CD4-positive, alpha-beta T cell (primary cell): ENCODE data around the gene NEK1. TPM values are rescaled to one million over a fixed set of nuclear protein-coding genes. Genes with fewer than 3 reads are reported as not detected.
A peak's percentile ranks its signal among the peaks of the same experiment; 100 is the strongest.

Experiments
- ATAC-seq: fragments of 200-7000 bp; cut with Tn5 transposase; one replicate; pipeline ENCODE4 v1.10.0; 2022; ENCODE audit warnings: mild to moderate bottlenecking; ENCODE audit not compliant: poor library complexity
- CTCF ChIA-PET: fragments of 350-600 bp; sonication (Branson Sonifier 250); formaldehyde crosslinking; loops from one replicate; lab custom pipeline; 2021; ENCODE audit warnings: antibody characterized with exemption, inconsistent platforms; lab: Charles Lee
- POLR2A ChIA-PET: fragments of 350-600 bp; sonication (Branson Sonifier 250); formaldehyde crosslinking; loops from one replicate; lab custom pipeline; 2021; ENCODE audit warnings: antibody characterized with exemption, inconsistent platforms; lab: Charles Lee
- DNase-seq, 14 experiments: peaks; one replicate each; pipeline ENCODE4 v3.0.0-alpha.2; 2013 to 2020; ENCODE audit warnings: mixed read lengths in 2 of 14
- H3K27ac ChIP-seq, 2 donors: one replicate each; pipeline versions ENCODE4 v1.5.1 to v1.7.0; 2013; ENCODE audit warnings: low read length in 2 of 2, low read depth in 1 of 2, mild to moderate bottlenecking in 1 of 2
- H3K27me3 ChIP-seq, 2 experiments: 1 replicate in 1 of 2; 2 replicates in 1 of 2; pipeline versions ENCODE4 v1.6.1 to v1.7.0; 2013; ENCODE audit warnings: low read length in 2 of 2, control low read depth in 1 of 2, mild to moderate bottlenecking in 1 of 2, moderate library complexity in 1 of 2; ENCODE audit not compliant: insufficient read depth in 2 of 2, control insufficient read depth in 1 of 2
- H3K36me3 ChIP-seq: one replicate; pipeline ENCODE4 v1.6.1; 2013; ENCODE audit warnings: low read length, control low read depth; ENCODE audit not compliant: insufficient read depth
- H3K4me1 ChIP-seq: one replicate; pipeline ENCODE4 v1.6.1; 2013; ENCODE audit warnings: low read length, control low read depth; ENCODE audit not compliant: insufficient read depth
- H3K4me3 ChIP-seq: one replicate; pipeline ENCODE4 v1.5.1; 2013; ENCODE audit warnings: mild to moderate bottlenecking, low read length, moderate library complexity
- H3K9me3 ChIP-seq, 2 experiments: 1 replicate in 1 of 2; 2 replicates in 1 of 2; pipeline versions ENCODE4 v1.6.1 to v1.7.0; 2013; ENCODE audit warnings: low read length in 2 of 2, mild to moderate bottlenecking in 2 of 2, control low read depth in 1 of 2, moderate library complexity in 1 of 2; ENCODE audit not compliant: control insufficient read depth in 1 of 2, insufficient read depth in 1 of 2
- H3K27ac Mint-ChIP-seq: one replicate; pipeline ENCODE4 v1.8.0; 2020; ENCODE audit warnings: mixed read lengths
- H3K27me3 Mint-ChIP-seq: one replicate; pipeline ENCODE4 v1.8.0; 2021; ENCODE audit warnings: mixed read lengths
- H3K36me3 Mint-ChIP-seq: one replicate; pipeline ENCODE4 v1.8.0; 2021; ENCODE audit warnings: low read depth, mixed read lengths
- H3K4me1 Mint-ChIP-seq: one replicate; pipeline ENCODE4 v1.8.0; 2021; ENCODE audit warnings: low read depth, mixed read lengths
- H3K4me3 Mint-ChIP-seq: one replicate; pipeline ENCODE4 v1.8.0; 2020; ENCODE audit warnings: mild to moderate bottlenecking, mixed read lengths
- H3K9me3 Mint-ChIP-seq: one replicate; pipeline ENCODE4 v1.8.0; 2020; ENCODE audit warnings: mixed read lengths
- intact Hi-C, 2 experiments: fragments of 100-400 bp; cut with DNase I in 1 of 2; cut with micrococcal nuclease in 1 of 2; formaldehyde crosslinking; loops; one replicate each; pipeline versions ENCODE4 v1.15.1 to v1.9.0; 2023 to 2025; cut with DNase I, micrococcal nuclease
- total RNA-seq, 174 experiments: library from RNA in 2 of 174; stranded (reverse) in 2 of 174; gene quantifications; one replicate each; pipeline ENCODE4 v1.2.3 and lab custom pipeline; 2021 to 2026
- TF ChIP-seq, protein P1 (sequence below): fragments of 200-600 bp; IDR thresholded peaks from one replicate; pipeline ENCODE4 v1.8.0; 2022; ENCODE audit warnings: antibody characterized with exemption, mild to moderate bottlenecking

NEK1 gene
- total RNA-seq, 2 experiments from 2014 or later = 9.5 to 10.2 TPM

DNA sequence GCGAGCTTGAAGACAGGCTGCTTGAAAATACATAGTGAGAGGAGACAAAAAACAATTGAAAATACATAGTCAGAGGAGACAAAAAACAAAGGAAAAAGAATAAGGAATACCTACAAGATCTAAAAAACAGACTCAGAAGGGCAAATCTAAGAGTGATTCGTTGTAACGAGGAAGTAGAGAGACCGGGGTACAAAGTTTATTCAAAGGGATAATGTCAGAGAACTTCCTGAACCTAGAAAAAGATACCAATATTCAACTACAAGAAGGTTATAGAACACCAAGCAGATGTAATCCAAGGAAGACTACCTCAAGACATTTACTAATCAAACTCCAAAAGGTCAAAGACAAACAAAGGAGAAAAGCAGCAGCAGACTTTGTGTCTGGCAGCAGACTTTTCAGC lies 165.6 kb downstream of the NEK1 start:
- H3K27ac ChIP-seq = no peak overlapping the region
- no peaks in the 10 kb centered on the region for H3K4me1 ChIP-seq
- ChIA-PET POLR2A (no interaction called here), CTCF (no interaction called here)
- no peak overlapping the region for H3K27ac Mint-ChIP-seq
- H3K4me1 Mint-ChIP-seq = no peaks in the 10 kb centered on the region
- H3K36me3 ChIP-seq = no peaks in the 10 kb centered on the region
- peaks cover 16 to 33% of the 10 kb centered on the region in 2 experiments for H3K9me3 ChIP-seq
- peaks cover 96% of the 10 kb centered on the region for H3K36me3 Mint-ChIP-seq
- peaks cover 33% of the 10 kb centered on the region for H3K9me3 Mint-ChIP-seq
- no peaks in the 10 kb centered on the region for H3K27me3 ChIP-seq
- intact Hi-C loops = no loop called here
- H3K27me3 Mint-ChIP-seq = no peaks in the 10 kb centered on the region
- ATAC-seq = no peak
- DNase-seq = no peak
- no peak overlapping the region for H3K4me3 Mint-ChIP-seq
- no peak overlapping the region for H3K4me3 ChIP-seq
- TF ChIP-seq, protein P1, sequence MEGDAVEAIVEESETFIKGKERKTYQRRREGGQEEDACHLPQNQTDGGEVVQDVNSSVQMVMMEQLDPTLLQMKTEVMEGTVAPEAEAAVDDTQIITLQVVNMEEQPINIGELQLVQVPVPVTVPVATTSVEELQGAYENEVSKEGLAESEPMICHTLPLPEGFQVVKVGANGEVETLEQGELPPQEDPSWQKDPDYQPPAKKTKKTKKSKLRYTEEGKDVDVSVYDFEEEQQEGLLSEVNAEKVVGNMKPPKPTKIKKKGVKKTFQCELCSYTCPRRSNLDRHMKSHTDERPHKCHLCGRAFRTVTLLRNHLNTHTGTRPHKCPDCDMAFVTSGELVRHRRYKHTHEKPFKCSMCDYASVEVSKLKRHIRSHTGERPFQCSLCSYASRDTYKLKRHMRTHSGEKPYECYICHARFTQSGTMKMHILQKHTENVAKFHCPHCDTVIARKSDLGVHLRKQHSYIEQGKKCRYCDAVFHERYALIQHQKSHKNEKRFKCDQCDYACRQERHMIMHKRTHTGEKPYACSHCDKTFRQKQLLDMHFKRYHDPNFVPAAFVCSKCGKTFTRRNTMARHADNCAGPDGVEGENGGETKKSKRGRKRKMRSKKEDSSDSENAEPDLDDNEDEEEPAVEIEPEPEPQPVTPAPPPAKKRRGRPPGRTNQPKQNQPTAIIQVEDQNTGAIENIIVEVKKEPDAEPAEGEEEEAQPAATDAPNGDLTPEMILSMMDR = no peak

DNA sequence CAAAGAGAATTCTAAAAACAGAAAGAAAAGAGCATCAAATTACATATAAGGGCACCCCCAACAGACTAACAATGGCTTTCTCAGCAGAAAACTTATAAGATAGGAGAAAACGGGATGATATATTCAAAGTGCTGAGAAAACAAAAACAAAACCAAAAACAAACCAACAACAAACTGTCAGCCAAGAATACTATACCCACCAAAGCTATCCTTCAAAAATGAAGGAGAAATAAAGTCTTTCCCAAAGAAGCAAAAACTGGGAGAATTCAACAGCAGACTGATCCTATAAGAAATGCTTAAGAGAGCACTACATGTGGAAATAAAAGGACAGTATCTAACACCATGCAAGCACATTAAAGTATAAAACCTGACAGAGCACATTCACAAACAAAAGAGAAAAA lies 168.6 kb downstream of the NEK1 start:
- ChIA-PET POLR2A (no interaction called here), CTCF (no interaction called here)
- Histone ChIP-seq H3K4me1 (peaks cover 7% of the 10 kb centered on the region), H3K27me3 (no peaks in the 10 kb centered on the region), H3K36me3 (no peaks in the 10 kb centered on the region), H3K9me3 (peaks cover 17 to 33% of the 10 kb centered on the region in 2 experiments), H3K4me3 (no peak overlapping the region), H3K27ac (no peak overlapping the region)
- Mint-ChIP-seq H3K4me1 (no peaks in the 10 kb centered on the region), H3K4me3 (no peak overlapping the region), H3K27ac (no peak overlapping the region), H3K36me3 (peaks cover 74% of the 10 kb centered on the region), H3K9me3 (peaks cover 29% of the 10 kb centered on the region), H3K27me3 (no peaks in the 10 kb centered on the region)
- TF ChIP-seq, protein P1 = no peak
- DNase-seq (no peak), ATAC-seq (no peak)
- intact Hi-C loops = no loop called here

DNA sequence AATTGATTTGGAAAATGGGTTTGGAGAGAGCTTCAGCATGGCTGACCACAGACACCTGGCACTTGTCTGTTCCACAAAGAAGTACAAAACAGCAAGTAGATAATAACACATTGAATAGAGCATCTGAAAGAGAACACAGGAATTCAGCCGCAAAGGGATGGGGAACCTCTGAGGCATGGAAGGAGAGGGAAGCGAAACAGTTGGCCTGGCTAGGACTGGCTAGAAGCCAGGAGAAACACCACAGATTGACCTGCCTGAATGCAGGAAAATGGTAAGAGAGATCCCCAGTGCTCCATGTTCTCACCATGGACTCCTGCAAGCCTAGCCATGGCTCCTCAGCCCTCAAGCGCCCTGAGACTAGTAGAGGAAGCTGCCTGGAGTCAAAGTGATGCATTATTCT lies 171.9 kb downstream of the NEK1 start:
- H3K4me3 Mint-ChIP-seq = no peak overlapping the region
- no peaks in the 10 kb centered on the region for H3K36me3 ChIP-seq
- intact Hi-C loops = no loop called here
- H3K4me1 Mint-ChIP-seq = no peaks in the 10 kb centered on the region
- H3K27me3 ChIP-seq = no peaks in the 10 kb centered on the region
- peaks cover 60% of the 10 kb centered on the region for H3K36me3 Mint-ChIP-seq
- H3K27ac Mint-ChIP-seq = no peak overlapping the region
- no peaks in the 10 kb centered on the region for H3K27me3 Mint-ChIP-seq
- POLR2A ChIA-PET = interaction anchor here (0.6 kb wide), 1 partner anchor 38 kb away, joined by 3 read pairs; no protein-coding TSS in a partner anchor
- TF ChIP-seq, protein P1 = no peak
- CTCF ChIA-PET = no interaction called here
- peaks cover 7% of the 10 kb centered on the region for H3K4me1 ChIP-seq
- H3K4me3 ChIP-seq = no peak overlapping the region
- peaks cover 9 to 18% of the 10 kb centered on the region in 2 experiments for H3K9me3 ChIP-seq
- ATAC-seq = no peak
- peak in 1 of 14 experiments; percentile 1 for DNase-seq
- H3K9me3 Mint-ChIP-seq = peaks cover 17% of the 10 kb centered on the region
- no peak overlapping the region for H3K27ac ChIP-seq
